Measurements from ENCODE around the gene SFMBT2. TPM values are rescaled to one million over a fixed set of nuclear protein-coding genes. Genes with fewer than 3 reads are reported as not detected.
A peak's percentile ranks its signal among the peaks of the same experiment; 100 is the strongest.

Gene SFMBT2
- total RNA-seq, 1 donor from 2014 or later, result 11.0 TPM

GRCh38 chr10:7407368-7408290 lies 3.2 kb downstream of the SFMBT2 start:
- H3K27me3 ChIP-seq (ENCODE audit: low read depth), result no peaks in the 10 kb centered on the region
- H3K4me1 ChIP-seq, result peaks cover 90% of the 10 kb centered on the region
- H3K4me3 ChIP-seq, result peak overlapping the region; percentile 92

GRCh38 chr10:7406712-7407333 lies 4.0 kb downstream of the SFMBT2 start:
- peak overlapping the region; percentile 87 for H3K27ac ChIP-seq (replicated peaks)
- peak overlapping the region; percentile 92 for H3K4me3 ChIP-seq
- no peaks in the 10 kb centered on the region for H3K9me3 ChIP-seq (replicated peaks)
- H3K27me3 ChIP-seq (ENCODE audit: low read depth), result no peaks in the 10 kb centered on the region
- no peaks in the 10 kb centered on the region for H3K36me3 ChIP-seq
- TF ChIP-seq CTCF (IDR thresholded peaks at IDR 0.05; ENCODE audit: borderline replicate concordance), result no peak
- peaks cover 90% of the 10 kb centered on the region for H3K4me1 ChIP-seq
- DNase-seq, result peak; percentile 40
- intact Hi-C loops (cut with micrococcal nuclease), result loop anchor here (5.0 kb wide), 1 partner anchor 145 kb away; no protein-coding TSS in a partner anchor

More at GRCh38 chr10:7407368-7408290, 3.2 kb downstream of the SFMBT2 start:
- H3K9me3 ChIP-seq (replicated peaks), result no peaks in the 10 kb centered on the region
- peak overlapping the region; percentile 87 for H3K27ac ChIP-seq (replicated peaks)
- no peak for TF ChIP-seq CTCF (IDR thresholded peaks at IDR 0.05; ENCODE audit: borderline replicate concordance)
- H3K36me3 ChIP-seq, result no peaks in the 10 kb centered on the region
- intact Hi-C loops (cut with micrococcal nuclease), result loop anchor here (5.0 kb wide), 1 partner anchor 145 kb away; no protein-coding TSS in a partner anchor
- peak; percentile 60 for DNase-seq

GRCh38 chr10:7405637-7406036 lies 5.2 kb downstream of the SFMBT2 start:
- Histone ChIP-seq H3K36me3 (no peaks in the 10 kb centered on the region), H3K9me3 (replicated peaks) (no peaks in the 10 kb centered on the region), H3K4me3 (no peak overlapping the region), H3K27me3 (ENCODE audit: low read depth) (no peaks in the 10 kb centered on the region), H3K4me1 (peaks cover 93% of the 10 kb centered on the region), H3K27ac (replicated peaks) (peak overlapping the region; percentile 87)
- TF ChIP-seq CTCF (IDR thresholded peaks at IDR 0.05; ENCODE audit: borderline replicate concordance), result no peak
- intact Hi-C loops (cut with micrococcal nuclease), result loop anchor here (5.0 kb wide), 1 partner anchor 143 kb away; no protein-coding TSS in a partner anchor
- no peak for DNase-seq

GRCh38 chr10:7403620-7404019 lies 7.2 kb downstream of the SFMBT2 start:
- no peaks in the 10 kb centered on the region for H3K36me3 ChIP-seq
- no peak for DNase-seq
- H3K4me3 ChIP-seq, result no peak overlapping the region
- TF ChIP-seq CTCF (IDR thresholded peaks at IDR 0.05; ENCODE audit: borderline replicate concordance), result no peak
- H3K4me1 ChIP-seq, result peaks cover 96% of the 10 kb centered on the region
- no peaks in the 10 kb centered on the region for H3K27me3 ChIP-seq (ENCODE audit: low read depth)
- H3K9me3 ChIP-seq (replicated peaks), result no peaks in the 10 kb centered on the region
- H3K27ac ChIP-seq (replicated peaks), result no peak overlapping the region
- intact Hi-C loops (cut with micrococcal nuclease), result no loop called here

GRCh38 chr10:7401782-7402181 lies 9.1 kb downstream of the SFMBT2 start:
- Histone ChIP-seq H3K4me1 (peaks cover 97% of the 10 kb centered on the region), H3K9me3 (replicated peaks) (no peaks in the 10 kb centered on the region), H3K27ac (replicated peaks) (peak overlapping the region; percentile 71), H3K27me3 (ENCODE audit: low read depth) (no peaks in the 10 kb centered on the region), H3K36me3 (no peaks in the 10 kb centered on the region), H3K4me3 (no peak overlapping the region)
- no peak for DNase-seq
- intact Hi-C loops (cut with micrococcal nuclease), result no loop called here
- TF ChIP-seq CTCF (IDR thresholded peaks at IDR 0.05; ENCODE audit: borderline replicate concordance), result no peak

Data from left ventricle myocardium inferior (tissue), 1 donor.